NCI-H2107 treated with DMSO at 0.1 percent for 48 hours (cell line): ENCODE measurements around the gene RPS6KA1.
"Not testable (repeated sequence)": the region's sequence is repeated elsewhere in the genome, so short reads cannot be mapped to it uniquely, and the experiment has no call there.

Experiments
- DNase-seq: peaks from one replicate; lab custom pipeline; 2025; ENCODE audit not compliant: unreplicated experiment; lab: John Stamatoyannopoulos, UW

Gene RPS6KA1

DNA sequence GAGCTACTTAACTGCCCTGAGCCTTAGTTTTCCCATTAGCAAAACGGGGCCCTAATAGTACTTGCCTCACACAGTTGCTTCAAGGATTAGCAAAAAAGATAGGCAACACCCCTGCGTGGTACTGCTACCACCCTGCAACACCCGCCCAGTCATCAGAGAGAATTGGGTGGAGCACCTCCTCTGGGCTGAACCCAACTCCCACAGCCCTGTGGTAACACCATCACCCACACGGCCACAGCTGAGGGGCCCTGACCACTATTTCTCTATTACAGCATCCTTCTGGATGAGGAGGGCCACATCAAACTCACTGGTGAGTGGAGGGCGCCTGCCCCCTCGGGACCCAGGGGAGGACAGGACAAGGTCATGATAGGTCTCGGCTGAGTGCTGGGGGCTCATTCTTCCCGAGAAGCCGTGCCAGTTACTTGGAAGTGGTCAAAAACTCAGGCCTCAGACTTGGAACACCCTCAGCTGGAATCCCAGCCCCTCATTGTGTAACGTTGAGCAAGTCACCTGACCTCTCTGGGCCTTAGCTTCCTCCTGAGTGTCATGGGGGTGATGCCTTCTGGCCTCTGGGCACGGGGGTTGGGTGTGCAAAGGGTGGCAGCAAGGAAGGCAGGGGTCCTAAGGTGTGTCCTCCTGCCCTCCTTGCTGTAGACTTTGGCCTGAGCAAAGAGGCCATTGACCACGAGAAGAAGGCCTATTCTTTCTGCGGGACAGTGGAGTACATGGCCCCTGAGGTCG is 24.6 kb downstream of the RPS6KA1 start:
- DNase-seq, result no peak

DNA sequence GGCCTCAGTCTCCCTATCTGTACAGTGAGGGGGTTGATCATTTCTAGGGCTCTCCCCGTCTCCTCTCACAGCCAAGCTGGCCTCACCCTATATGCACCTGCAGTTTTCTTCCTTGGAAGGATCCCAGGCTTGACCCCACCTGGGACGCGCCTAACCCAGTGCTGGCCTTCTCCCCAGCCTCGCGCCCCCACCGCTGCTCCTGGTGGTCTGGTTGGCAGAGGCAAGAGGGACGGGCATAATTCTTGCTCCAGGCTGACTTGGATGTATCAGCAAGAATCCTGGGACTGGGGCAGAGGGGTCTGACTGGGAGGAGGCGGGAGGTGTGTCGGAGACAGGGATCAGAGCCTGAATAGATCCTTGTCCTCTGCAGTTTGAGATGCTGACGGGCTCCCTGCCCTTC is 25.2 kb downstream of the RPS6KA1 start:
- no peak for DNase-seq

DNA sequence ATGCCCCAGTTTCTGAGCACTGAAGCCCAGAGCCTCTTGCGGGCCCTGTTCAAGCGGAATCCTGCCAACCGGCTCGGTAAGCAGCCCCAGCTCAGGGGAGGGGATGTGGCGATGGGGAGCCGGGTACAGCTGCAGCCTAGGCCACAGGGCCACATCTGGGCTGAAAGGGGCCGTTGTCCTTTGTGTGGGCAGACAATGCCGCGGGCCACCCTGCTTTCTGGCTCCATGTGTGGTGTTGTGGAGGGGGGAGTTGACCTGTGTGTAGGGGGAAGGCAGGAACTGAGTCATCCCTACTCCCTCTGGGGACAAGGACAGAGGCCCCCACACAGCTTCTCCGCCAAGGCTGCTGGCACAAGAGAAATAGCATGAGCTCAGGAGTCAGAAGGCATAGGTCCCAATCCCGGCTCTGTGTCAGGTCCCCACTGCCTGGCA is 26.0 kb downstream of the RPS6KA1 start:
- no peak for DNase-seq

DNA sequence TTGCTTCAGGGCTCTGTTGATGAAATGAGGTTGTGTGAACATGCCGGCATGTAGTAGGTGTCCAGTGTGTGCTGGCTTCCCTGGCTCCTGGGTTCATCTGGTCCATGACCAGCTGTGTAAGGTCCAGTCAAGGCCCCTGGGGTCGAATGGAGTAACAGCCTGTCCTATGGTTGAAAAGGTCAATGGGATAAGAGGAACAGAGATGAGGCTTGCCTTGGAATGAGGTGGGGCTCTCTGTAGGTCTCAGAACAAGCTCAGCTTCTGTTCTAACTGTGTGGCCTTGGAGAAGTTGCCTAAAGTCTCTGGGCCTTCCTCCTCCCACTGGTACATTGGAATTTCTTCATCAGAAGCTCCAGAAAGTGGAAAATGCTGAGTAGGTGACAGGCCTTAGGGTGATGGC is 26.6 kb downstream of the RPS6KA1 start:
- DNase-seq, result no peak

DNA sequence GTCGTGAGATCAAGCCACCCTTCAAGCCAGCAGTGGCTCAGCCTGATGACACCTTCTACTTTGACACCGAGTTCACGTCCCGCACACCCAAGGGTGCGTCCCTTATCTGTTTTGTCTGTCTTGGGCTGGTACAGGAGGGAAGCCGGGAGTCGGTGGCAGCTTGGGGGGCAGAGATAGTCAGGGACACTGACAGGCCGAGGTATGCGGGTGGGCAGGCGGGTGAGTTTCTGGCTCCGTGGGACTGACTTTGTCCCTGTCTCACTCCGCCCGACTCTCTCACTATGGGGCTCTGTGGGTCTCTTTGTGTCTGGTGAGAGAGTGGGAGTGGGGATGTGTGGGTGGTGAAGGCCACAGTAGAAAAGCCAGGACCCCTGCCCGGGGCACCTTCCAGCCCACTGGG is 27.4 kb downstream of the RPS6KA1 start:
- DNase-seq, result no peak

DNA sequence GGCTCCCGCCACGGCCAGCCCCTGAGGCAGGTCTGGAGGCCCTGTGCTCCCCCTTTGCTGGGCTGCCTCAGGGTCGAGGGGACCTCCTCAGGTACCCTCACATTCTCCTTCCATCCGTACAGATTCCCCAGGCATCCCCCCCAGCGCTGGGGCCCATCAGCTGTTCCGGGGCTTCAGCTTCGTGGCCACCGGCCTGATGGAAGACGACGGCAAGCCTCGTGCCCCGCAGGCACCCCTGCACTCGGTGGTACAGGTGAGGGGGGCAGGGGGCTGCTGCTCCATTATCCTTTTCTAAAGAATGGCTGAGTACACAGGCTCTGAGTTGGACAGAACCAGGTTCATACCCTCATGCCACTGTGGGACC is 29.1 kb downstream of the RPS6KA1 start:
- DNase-seq, result no peak

DNA sequence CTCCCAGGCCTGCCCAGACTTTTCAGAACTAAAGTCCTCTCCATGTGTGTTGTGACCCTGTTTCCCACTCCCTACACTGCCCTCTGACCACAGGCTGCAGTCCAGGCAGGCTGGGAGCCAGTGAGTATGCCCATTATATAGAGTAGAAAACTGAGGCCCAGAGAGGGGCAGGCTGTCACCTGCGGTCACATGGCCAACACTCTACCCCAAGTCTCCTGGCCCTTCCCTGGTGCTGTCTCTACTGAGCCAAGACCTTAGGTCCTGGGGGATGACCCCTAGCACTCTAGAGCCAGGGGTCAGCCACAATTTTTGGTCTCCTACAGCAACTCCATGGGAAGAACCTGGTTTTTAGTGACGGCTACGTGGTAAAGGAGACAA is 30.8 kb downstream of the RPS6KA1 start:
- DNase-seq, result no peak

DNA sequence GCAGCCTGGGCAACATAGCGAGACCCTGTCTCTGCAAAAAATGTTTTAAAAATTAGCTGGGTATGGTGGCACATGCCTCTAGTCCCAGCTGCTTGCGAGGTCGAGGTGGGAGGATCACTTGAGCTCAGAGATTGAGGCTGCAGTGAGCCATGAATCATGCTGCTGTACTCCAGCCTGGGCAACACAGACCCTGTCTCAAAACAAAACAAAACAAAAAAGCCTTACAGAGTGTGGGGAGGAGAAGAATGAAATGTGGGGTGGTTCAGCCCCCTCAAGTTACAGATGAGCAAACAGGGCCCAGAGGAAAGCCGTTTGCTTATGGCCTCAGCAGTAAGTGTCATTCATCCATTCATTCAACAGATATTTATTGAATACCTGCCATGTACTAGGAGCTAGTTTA is 40.7 kb downstream of the RPS6KA1 start:
- no peak for DNase-seq

DNA sequence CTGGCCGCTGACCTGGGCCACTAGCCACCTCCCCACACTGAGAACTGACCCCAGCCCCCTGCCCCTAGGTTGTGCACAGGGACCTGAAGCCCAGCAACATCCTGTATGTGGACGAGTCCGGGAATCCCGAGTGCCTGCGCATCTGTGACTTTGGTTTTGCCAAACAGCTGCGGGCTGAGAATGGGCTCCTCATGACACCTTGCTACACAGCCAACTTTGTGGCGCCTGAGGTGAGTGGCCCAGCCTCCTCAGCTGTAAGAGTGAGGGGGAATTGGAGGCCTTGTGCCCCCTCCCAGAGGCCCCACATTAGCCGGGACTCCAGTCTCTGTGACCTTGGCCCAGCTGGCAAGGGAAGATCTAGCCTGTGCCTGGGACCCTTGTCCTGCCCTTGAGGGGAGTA is 41.8 kb downstream of the RPS6KA1 start:
- no peak for DNase-seq

DNA sequence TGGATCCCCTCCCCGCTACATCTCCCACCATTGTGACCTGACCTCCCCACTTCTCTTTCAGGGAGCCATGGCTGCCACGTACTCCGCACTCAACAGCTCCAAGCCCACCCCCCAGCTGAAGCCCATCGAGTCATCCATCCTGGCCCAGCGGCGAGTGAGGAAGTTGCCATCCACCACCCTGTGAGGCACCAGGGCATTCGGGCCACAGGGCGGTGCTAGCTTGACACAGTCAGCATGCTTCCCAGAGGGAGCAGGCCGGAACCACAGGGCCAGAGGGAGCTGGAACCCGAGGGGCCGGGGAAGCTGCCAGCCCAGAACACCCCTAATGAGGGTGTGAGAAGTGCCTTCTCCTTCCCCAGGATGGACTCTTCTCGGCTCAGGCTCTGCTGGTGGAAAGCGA is 44.5 kb downstream of the RPS6KA1 start:
- DNase-seq, result no peak

DNA sequence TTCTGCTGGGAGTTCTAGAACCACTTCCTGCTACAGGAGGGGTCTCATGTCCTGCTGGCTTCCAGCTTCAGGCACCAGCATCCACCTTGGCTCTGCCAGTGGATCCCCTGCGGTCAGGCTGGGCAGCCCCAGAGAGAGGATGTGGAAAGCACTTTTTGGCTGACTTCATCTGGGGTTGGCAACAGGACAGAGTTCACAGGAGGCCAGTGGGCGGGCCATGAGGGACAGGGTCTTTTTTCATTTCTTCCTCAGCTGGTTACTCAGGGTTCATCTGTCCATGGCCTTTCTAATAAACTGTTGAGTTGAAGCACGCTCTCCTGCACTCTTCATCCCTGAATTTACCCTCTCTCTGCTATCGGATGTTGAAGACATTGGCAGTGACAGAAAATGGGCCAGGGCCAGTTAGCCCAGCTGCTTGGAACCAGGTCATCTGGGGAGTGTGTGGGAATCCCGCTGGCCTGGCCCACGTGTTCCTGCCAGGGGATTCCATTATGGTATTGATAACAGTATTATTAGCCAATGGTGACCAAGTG is 45.2 kb downstream of the RPS6KA1 start:
- DNase-seq, result no peak

DNA sequence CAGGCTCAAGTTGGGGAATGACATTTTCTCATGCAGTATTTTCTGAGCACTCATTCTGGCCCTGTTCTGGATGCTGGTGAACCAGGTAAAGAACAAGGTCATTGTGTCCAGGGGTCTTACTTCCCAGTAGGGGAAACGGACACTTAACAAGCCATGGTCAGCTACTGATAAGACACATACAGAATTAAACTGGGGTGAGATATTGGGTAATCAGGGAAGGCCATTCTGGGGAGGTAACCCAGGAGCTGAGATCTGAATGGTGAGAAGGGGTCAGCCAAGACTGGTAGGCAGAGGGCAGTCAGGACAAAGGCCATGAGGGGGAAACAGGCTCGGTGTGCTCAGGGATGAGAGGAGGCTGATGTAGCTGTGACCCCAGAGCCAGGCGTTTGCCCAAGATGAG is 45.8 kb downstream of the RPS6KA1 start:
- DNase-seq, result no peak

DNA sequence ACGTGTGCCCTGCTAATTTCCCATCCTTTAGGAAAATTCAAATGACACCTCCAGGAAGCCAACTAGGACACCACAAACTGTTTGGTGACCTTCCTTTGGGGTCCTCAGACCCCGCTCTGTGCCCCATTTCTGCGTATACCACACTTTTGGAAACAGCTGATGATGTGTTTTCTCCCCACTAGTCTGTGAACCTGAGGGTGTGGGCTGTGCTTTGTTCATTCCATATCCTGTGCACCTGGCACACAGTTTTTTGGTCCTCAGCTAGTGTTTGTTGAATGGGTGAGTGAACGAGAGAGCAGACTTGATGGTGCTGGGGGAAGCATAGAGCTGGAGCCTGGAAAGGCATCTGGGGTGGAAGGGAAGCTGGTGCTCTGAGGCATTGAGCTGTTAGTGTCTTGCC is 48.6 kb downstream of the RPS6KA1 start:
- DNase-seq, result no peak

DNA sequence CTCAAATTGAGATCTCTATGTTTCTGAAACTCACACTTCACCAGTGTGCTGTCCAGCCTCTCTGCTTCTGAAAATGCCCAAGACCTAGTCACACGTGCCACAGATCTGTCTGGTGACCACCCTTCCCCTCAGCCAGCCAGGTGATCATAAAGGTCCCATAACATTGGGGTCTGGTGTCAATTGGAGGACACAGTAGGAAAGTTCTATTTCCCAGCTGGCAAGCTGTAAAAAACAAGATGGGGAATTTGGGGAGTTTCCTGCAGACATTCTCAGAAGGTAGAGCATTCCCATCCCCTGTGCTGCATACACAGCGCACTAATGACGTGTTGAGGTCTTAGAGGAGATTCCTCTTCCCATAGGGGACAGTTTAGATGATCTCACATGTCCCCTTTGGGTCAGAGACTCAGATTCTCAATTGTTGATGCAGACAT is 50.1 kb downstream of the RPS6KA1 start:
- no peak for DNase-seq

DNA sequence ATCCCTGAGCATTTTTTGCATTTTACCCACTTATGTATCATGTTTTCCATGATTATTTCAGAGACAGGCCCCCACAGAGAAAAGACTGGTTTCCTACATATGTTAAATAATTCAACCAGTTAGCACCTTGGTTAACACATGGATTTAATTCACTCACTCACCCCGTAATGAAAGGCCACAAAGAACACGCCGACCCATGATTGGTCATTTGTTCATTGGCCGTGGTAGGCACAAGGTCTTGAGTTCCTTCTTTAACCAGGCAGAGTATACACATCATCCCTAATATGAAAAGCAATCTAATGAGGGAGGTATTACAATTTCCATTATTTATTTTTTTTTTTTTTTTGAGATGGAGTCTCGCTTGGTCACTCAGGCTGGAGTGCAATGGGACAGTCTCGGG is 50.6 kb downstream of the RPS6KA1 start:
- no peak for DNase-seq

DNA sequence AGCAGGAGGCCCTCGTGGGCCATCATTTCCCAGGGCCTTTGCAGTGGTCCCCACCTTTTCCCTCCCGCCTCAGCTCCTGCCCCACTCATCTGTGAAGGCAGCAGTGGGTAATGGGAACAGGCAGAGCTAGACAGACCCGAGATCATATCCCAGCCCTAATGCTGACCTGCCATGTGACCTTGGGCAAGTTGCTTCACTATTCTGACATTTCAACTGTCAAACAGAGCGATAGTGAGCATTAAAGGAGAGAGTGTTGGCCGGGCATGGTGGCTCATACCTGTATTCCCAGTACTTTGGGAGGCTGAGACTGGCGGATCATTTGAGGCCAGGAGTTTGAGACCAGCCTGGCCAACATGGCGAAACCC is 51.7 kb downstream of the RPS6KA1 start:
- DNase-seq, result no peak

DNA sequence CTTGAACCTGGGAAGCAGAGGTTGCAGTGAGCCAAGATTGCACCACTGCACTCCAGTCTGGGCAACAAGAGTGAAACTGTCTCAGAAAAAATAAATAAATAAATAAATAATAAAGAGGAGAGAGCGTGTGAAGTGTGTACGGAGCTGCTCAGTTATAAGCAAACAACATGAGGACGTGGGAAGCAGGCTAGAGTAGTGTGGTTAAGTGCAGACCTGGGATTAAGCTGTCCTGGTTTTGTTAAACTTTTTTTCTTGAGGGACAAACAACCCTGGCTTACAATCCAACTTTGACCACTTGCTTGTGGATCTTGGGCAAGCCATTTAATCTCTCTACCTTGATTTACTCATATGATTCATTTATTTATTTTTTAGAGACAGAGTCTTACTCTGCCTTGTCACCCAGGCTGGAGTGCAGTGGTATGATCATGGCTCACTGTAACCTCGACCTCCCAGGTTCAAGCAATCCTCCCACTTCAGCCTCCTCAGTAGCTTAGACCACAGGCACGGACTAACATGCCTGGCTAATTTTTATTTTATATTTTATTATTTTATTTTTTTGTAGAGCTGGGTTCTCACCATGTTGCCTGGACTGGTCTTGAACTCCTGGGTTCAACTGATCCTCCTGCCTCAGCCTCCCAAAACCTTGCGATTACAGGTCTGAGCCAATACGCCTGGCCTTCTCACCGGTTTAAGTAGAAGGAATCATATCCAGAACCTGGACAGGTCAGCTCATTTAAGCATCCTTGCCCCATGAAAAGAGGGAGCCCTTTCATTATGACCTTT is 52.7 kb downstream of the RPS6KA1 start:
- no peak for DNase-seq

DNA sequence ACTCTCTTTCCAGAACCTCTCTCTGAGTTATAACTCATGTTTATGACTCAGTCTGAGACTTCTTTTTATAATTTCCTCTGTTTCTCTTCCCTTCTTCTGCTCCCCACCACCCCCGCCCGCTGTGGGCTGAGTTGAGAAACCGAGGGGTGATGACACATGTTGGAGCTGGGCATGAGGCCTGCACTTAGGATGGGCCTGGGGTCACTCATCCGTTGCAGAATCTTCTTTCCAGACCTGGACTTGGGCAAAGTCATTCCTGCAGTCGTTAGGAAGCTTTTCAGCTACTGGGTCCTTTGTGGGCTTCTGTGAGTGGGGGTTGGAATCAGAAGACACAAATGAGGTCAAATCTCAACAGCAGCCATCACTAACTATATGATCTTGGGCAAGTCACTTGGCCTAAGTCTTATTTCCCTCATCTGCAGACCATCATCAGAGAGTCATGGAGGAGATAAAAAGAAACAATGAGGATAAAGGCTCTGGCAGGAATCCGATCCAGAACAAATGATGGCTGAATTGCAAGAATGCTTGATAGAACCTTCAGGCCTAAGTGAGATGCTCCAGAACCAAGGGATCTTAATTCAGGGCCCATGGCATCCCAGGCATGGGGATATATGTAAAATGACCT is 53.4 kb downstream of the RPS6KA1 start:
- no peak for DNase-seq

DNA sequence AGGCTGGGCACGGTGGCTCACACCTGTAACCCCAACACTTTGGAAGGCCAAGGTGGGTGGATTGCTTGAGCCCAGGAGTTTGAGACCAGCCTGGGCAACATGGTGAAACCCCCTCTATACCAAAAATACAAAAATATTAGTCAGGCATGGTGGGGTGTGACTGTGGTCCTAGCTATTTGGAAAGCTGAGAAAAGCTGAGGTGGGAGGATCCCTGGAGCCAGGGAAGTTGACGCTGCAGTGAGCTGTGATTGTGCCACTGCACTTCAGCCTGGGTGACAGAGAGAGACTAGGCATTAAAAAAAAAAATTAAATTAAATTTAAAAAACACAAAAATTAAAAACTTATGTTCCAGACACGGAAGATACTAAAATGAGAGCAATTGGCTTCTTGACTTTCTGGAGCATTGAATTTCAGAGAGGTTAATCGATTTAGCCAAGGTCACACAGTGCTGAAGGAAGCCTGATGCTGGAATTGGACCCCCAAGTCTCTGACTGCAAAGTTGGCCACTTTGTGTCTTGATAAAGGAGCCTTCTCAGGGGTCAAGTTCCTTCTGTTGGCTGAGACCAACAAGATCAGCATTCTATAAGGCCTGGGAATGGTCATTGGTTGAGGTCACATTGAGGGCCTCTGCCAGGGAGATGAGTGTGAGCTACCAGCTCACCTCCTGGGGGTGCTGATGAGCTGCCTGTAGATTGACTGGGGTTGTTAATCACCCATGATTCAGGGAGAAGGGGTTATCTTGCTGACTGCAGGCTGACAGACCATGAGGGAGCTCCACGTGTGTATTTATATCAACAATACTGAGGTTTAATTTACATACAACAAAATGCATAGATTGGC is 54.3 kb downstream of the RPS6KA1 start:
- DNase-seq, result no peak

DNA sequence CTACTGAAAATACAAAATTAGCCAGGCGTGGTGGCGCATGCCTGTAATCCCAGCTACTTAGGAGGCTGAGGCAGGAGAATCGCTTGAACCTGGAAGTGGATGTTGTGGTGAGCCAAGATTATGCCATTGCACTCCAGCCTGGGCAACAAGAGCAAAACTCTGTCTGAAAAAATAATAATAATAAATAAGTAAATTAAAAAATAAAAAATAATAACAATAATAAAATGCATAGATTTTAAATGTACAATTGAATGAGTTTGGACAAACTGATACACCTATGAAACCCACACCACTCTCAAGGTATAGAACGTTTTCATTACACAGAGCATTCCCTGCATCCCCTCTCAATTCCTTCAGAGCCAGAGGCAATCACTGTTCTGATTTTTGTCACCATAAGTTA is 55.0 kb downstream of the RPS6KA1 start:
- DNase-seq, result not testable (repeated sequence)

DNA sequence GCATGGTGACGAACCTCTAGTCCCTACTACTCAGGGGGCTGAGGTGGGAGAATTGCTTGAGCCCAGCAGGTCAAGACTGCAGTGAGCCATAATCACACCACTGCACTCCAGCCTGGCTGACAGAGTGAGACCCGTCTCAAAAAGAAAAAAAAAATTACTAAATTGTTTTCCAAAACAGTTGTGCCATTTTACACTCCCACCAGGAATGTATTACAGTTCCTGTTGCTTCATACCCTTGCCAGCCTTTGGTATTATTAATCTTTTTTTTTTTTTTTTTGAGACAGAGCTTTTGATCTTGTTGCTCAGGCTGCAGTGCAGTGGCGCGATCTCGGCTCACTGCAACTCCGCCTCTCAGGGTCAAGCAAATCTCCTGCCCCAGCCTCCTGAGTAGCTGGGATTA is 55.9 kb downstream of the RPS6KA1 start:
- no peak for DNase-seq
